HepG2 (cell line): Measurements from ENCODE around the gene AGBL3. TPM values are rescaled to one million over a fixed set of nuclear protein-coding genes. Genes with fewer than 3 reads are reported as not detected.
A peak's percentile ranks its signal among the peaks of the same experiment; 100 is the strongest.

ENCODE experiments used
- AKAP8 ChIP-seq: sonication (generic); formaldehyde crosslinking; IDR thresholded peaks from 2 replicates; pipeline ENCODE4 v1.5.1; 2020; ENCODE audit warnings: mild to moderate bottlenecking, missing genetic modification reagents
- EHMT2 ChIP-seq: fragments of 200-600 bp; sonication (generic); IDR thresholded peaks from 2 replicates; pipeline ENCODE4 v1.7.0; 2017; ENCODE audit warnings: antibody characterized with exemption, low read depth, low read length, borderline replicate concordance
- GATAD2A ChIP-seq: IDR thresholded peaks from 2 replicates; pipeline ENCODE4 v1.6.1; 2016
- KDM3A ChIP-seq: IDR thresholded peaks from 2 replicates; pipeline ENCODE4 v1.6.1; 2018; ENCODE audit warnings: low read depth, missing compliant biosample characterization
- KLF9 ChIP-seq: IDR thresholded peaks from 2 replicates; pipeline ENCODE4 v1.6.1; 2016; ENCODE audit warnings: low read depth
- NBN ChIP-seq: fragments of 450-650 bp; conservative IDR thresholded peaks from 2 replicates; pipeline ENCODE4 v1.6.1; 2017
- TOE1 ChIP-seq: sonication (generic); formaldehyde crosslinking; IDR thresholded peaks from 2 replicates; pipeline ENCODE4 v1.4.0; 2020; ENCODE audit warnings: mild to moderate bottlenecking, missing genetic modification reagents
- ZMYM3 ChIP-seq: sonication (generic); formaldehyde crosslinking; IDR thresholded peaks from 2 replicates; pipeline ENCODE4 v1.5.1; 2020; ENCODE audit warnings: mild to moderate bottlenecking, missing genetic modification reagents
- ZNF557 ChIP-seq: sonication (generic); formaldehyde crosslinking; IDR thresholded peaks from 2 replicates; pipeline ENCODE4 v1.4.0; 2020; ENCODE audit warnings: missing genetic modification reagents
- ZNF569 ChIP-seq: sonication (generic); formaldehyde crosslinking; IDR thresholded peaks from 2 replicates; pipeline ENCODE4 v1.5.0; 2020; ENCODE audit warnings: mild to moderate bottlenecking, missing genetic modification reagents, moderate library complexity, borderline replicate concordance
- ZNF629 ChIP-seq: sonication (generic); formaldehyde crosslinking; conservative IDR thresholded peaks from 2 replicates; pipeline ENCODE4 v1.5.0; 2020; ENCODE audit warnings: missing genetic modification reagents
- ZNF782 ChIP-seq: sonication (generic); formaldehyde crosslinking; IDR thresholded peaks from 2 replicates; pipeline ENCODE4 v1.4.0; 2020; ENCODE audit warnings: missing genetic modification reagents, mild to moderate bottlenecking, borderline replicate concordance
- ZNF792 ChIP-seq: IDR thresholded peaks from 2 replicates; pipeline ENCODE4 v1.6.1; 2016
- polyA plus RNA-seq, 8 experiments: library from polyadenylated mRNA; depleted of rRNA in 3 of 8; stranded (reverse) in 7 of 8; unstranded in 1 of 8; fragments of >200 nt; fragmentation: Illumina TruSeq in 4 of 8; extraction: Trizol in 4 of 8; gene quantifications; 2 replicates each; pipeline versions ENCODE4 v1.2.1 to v1.2.3, GENCODE V29; 2011 to 2016; ENCODE audit warnings: low read depth in 4 of 8, missing spikeins in 1 of 8, mixed read lengths in 1 of 8; ENCODE audit not compliant: insufficient read depth in 1 of 8
- total RNA-seq, 5 experiments: library from RNA; depleted of rRNA; stranded (reverse); fragments of >200 nt; fragmentation: Illumina TruSeq; extraction: Trizol; gene quantifications; 2 replicates each; pipeline ENCODE4 v1.2.3, GENCODE V29; 2016; ENCODE audit warnings: low read depth in 1 of 5
- TF ChIP-seq, protein P1 (sequence below): sonication (generic); formaldehyde crosslinking; IDR thresholded peaks from 2 replicates; pipeline ENCODE4 v1.4.0; 2020; ENCODE audit warnings: missing genetic modification reagents
- TF ChIP-seq, protein P2 (sequence below): sonication (generic); formaldehyde crosslinking; IDR thresholded peaks from one replicate; pipeline ENCODE4 v1.5.1; 2020; ENCODE audit warnings: mild to moderate bottlenecking, missing genetic modification reagents; ENCODE audit errors: not compliant biosample characterization
- TF ChIP-seq, protein P3 (sequence below): sonication (generic); formaldehyde crosslinking; IDR thresholded peaks from 2 replicates; pipeline ENCODE4 v1.5.0; 2020; ENCODE audit warnings: mild to moderate bottlenecking, missing genetic modification reagents
- TF ChIP-seq, protein P4 (sequence below): sonication (generic); formaldehyde crosslinking; IDR thresholded peaks from 2 replicates; pipeline ENCODE4 v1.5.1; 2020; ENCODE audit warnings: missing genetic modification reagents, mild to moderate bottlenecking, borderline replicate concordance

The AGBL3 gene
- total and polyA plus RNA-seq, 2 of the 13 experiments (the other 11 are each of a cell fraction or from before 2014, with no cell fraction given): 2.2 to 7.2 TPM

DNA sequence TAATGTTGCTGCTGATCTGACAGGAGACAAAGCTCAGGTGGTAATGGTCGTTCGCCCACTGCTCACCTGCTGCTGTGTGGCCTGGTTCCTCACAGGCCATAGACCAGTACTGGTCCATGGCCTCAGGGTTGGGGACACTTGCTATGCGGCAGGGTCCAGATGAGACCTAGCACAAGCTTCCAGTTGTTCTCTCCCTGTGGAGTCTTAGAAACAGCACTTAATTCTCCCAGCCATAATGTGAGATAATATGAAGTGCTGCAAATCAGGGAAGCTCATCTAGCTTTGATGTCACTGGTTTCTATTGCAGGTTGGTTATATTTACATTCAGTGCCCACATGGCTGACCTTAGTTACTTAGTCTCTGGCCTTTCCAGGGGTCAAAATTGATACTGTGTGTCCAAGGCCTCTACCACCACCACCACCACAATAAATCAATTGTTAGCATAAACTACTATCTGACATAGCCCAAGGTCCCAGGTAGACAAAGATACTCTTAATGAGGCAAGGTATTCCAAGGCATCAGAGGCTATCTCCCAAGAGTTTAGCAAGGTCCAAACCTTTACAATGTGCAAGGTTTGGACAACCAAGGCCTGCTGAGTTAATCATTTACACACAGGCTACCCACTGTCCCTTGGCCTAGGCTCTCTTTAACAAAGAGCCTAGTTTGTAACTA lies 11.0 kb downstream of the AGBL3 start (continued):
- TF ChIP-seq, protein P1, sequence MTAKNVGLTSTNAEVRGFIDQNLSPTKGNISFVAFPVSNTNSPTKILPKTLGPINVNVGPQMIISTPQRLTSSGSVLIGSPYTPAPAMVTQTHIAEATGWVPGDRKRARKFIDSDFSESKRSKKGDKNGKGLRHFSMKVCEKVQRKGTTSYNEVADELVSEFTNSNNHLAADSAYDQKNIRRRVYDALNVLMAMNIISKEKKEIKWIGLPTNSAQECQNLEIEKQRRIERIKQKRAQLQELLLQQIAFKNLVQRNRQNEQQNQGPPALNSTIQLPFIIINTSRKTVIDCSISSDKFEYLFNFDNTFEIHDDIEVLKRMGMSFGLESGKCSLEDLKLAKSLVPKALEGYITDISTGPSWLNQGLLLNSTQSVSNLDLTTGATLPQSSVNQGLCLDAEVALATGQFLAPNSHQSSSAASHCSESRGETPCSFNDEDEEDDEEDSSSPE: no peak
- TF ChIP-seq KDM3A (CRISPR knock-in tag): no peak
- TF ChIP-seq EHMT2: peak; percentile 61; the same call in 1 of the 2 replicates
- TF ChIP-seq, protein P2, sequence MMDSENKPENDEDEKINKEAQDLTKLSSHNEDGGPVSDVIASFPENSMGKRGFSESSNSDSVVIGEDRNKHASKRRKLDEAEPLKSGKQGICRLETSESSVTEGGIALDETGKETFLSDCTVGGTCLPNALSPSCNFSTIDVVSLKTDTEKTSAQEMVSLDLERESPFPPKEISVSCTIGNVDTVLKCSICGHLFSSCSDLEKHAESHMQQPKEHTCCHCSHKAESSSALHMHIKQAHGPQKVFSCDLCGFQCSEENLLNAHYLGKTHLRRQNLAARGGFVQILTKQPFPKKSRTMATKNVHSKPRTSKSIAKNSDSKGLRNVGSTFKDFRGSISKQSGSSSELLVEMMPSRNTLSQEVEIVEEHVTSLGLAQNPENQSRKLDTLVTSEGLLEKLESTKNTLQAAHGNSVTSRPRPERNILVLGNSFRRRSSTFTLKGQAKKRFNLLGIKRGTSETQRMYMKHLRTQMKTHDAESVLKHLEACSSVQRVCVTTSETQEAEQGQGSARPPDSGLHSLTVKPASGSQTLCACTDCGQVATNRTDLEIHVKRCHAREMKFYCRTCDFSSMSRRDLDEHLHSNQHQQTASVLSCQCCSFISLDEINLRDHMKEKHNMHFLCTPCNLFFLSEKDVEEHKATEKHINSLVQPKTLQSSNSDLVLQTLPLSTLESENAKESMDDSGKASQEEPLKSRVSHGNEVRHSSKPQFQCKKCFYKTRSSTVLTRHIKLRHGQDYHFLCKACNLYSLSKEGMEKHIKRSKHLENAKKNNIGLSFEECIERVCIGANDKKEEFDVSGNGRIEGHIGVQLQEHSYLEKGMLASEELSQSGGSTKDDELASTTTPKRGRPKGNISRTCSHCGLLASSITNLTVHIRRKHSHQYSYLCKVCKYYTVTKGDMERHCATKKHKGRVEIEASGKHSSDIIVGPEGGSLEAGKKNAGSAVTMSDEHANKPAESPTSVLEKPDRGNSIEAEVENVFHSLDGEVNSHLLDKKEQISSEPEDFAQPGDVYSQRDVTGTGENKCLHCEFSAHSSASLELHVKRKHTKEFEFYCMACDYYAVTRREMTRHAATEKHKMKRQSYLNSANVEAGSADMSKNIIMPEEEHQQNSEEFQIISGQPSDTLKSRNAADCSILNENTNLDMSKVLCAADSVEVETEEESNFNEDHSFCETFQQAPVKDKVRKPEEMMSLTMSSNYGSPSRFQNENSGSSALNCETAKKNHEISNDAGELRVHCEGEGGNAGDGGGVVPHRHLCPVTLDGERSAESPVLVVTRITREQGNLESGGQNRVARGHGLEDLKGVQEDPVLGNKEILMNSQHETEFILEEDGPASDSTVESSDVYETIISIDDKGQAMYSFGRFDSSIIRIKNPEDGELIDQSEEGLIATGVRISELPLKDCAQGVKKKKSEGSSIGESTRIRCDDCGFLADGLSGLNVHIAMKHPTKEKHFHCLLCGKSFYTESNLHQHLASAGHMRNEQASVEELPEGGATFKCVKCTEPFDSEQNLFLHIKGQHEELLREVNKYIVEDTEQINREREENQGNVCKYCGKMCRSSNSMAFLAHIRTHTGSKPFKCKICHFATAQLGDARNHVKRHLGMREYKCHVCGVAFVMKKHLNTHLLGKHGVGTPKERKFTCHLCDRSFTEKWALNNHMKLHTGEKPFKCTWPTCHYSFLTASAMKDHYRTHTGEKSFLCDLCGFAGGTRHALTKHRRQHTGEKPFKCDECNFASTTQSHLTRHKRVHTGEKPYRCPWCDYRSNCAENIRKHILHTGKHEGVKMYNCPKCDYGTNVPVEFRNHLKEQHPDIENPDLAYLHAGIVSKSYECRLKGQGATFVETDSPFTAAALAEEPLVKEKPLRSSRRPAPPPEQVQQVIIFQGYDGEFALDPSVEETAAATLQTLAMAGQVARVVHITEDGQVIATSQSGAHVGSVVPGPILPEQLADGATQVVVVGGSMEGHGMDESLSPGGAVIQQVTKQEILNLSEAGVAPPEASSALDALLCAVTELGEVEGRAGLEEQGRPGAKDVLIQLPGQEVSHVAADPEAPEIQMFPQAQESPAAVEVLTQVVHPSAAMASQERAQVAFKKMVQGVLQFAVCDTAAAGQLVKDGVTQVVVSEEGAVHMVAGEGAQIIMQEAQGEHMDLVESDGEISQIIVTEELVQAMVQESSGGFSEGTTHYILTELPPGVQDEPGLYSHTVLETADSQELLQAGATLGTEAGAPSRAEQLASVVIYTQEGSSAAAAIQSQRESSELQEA (CRISPR knock-in tag): no peak
- TF ChIP-seq ZNF557 (CRISPR knock-in tag): no peak
- no peak for TF ChIP-seq AKAP8
- TF ChIP-seq, protein P3, sequence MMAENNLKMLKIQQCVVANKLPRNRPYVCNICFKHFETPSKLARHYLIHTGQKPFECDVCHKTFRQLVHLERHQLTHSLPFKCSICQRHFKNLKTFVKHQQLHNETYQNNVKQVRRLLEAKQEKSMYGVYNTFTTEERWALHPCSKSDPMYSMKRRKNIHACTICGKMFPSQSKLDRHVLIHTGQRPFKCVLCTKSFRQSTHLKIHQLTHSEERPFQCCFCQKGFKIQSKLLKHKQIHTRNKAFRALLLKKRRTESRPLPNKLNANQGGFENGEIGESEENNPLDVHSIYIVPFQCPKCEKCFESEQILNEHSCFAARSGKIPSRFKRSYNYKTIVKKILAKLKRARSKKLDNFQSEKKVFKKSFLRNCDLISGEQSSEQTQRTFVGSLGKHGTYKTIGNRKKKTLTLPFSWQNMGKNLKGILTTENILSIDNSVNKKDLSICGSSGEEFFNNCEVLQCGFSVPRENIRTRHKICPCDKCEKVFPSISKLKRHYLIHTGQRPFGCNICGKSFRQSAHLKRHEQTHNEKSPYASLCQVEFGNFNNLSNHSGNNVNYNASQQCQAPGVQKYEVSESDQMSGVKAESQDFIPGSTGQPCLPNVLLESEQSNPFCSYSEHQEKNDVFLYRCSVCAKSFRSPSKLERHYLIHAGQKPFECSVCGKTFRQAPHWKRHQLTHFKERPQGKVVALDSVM (CRISPR knock-in tag): no peak
- TF ChIP-seq ZNF569 (CRISPR knock-in tag): no peak
- TF ChIP-seq TOE1 (CRISPR knock-in tag): no peak
- TF ChIP-seq, protein P4, sequence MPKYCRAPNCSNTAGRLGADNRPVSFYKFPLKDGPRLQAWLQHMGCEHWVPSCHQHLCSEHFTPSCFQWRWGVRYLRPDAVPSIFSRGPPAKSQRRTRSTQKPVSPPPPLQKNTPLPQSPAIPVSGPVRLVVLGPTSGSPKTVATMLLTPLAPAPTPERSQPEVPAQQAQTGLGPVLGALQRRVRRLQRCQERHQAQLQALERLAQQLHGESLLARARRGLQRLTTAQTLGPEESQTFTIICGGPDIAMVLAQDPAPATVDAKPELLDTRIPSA (CRISPR knock-in tag): no peak
- no peak for TF ChIP-seq ZNF629 (CRISPR knock-in tag)
- TF ChIP-seq ZNF792 (CRISPR knock-in tag): peak; percentile 98
- no peak for TF ChIP-seq KLF9
- no peak for TF ChIP-seq ZNF782 (CRISPR knock-in tag)
- peak; percentile 95 for TF ChIP-seq GATAD2A (CRISPR knock-in tag)
- no peak for TF ChIP-seq ZMYM3 (CRISPR knock-in tag)
- TF ChIP-seq NBN: no peak
